Transverse colon (tissue), 3 donors: ENCODE results near the gene FGR.

ENCODE experiments used
- EP300 ChIP-seq: sonication (generic); formaldehyde crosslinking; IDR thresholded peaks from one replicate; pipeline ENCODE4 v1.6.1; 2017; ENCODE audit warnings: antibody characterized with exemption, low read depth
- POLR2A ChIP-seq: fragments of 450-650 bp; IDR thresholded peaks from one replicate; pipeline ENCODE4 v1.6.1; 2016; ENCODE audit warnings: antibody characterized with exemption, mild to moderate bottlenecking, moderate library complexity
- TF ChIP-seq, protein P1 (sequence below), 5 experiments: fragments of 200-600 bp in 3 of 5; fragments of 450-650 bp in 2 of 5; sonication (generic) in 3 of 5; IDR thresholded peaks; 1 replicate in 2 of 5; 2 replicates in 3 of 5; pipeline ENCODE4 v1.5.1; 2016 to 2017; ENCODE audit warnings: antibody characterized with exemption in 5 of 5, inconsistent platforms in 3 of 5, mild to moderate bottlenecking in 2 of 5, moderate library complexity in 1 of 5

DNA sequence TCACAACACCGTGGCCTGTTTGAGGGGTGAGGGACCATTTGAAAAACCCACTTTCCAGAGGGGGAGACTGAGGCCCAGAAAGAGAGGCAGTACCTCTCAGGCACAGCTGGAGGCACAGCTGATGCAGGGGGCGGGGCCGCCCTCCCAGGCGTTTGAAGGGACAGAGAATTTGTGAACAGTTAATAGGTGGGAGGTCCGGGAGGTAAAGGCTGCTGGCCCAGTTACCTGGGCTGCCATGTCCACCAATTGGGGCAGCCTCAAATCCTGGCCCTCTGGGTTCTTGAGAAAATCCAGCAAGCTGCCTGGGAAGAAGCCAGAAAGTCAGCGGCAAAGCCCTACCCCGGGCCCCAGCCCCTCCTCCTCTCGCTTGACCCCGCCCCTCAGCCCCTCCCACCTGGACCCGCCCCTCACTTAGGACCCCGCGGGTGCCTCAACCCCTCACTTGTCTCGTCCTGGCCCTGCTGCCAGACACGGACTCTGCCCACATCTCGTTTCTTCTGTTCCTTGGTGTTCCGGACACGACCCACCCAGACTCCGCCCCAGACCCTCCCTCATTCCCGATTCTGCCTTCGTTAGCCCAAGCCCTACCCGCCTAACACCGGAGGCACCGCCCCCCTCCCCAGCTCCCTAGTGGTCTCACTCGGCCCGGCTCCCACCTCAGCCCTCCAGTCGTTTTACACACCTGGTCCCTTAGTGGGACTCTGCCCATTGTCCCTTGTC is 20.2 kb downstream of the FGR start:
- no peak for TF ChIP-seq POLR2A
- TF ChIP-seq, protein P1, sequence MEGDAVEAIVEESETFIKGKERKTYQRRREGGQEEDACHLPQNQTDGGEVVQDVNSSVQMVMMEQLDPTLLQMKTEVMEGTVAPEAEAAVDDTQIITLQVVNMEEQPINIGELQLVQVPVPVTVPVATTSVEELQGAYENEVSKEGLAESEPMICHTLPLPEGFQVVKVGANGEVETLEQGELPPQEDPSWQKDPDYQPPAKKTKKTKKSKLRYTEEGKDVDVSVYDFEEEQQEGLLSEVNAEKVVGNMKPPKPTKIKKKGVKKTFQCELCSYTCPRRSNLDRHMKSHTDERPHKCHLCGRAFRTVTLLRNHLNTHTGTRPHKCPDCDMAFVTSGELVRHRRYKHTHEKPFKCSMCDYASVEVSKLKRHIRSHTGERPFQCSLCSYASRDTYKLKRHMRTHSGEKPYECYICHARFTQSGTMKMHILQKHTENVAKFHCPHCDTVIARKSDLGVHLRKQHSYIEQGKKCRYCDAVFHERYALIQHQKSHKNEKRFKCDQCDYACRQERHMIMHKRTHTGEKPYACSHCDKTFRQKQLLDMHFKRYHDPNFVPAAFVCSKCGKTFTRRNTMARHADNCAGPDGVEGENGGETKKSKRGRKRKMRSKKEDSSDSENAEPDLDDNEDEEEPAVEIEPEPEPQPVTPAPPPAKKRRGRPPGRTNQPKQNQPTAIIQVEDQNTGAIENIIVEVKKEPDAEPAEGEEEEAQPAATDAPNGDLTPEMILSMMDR (IDR thresholded peaks at IDR 0.05), result no peak
- no peak for TF ChIP-seq EP300
